ENCODE data around the gene SRP19. TPM values are rescaled to one million over a fixed set of nuclear protein-coding genes. Genes with fewer than 3 reads are reported as not detected.
"Not testable (repeated sequence)": the region's sequence is repeated elsewhere in the genome, so short reads cannot be mapped to it uniquely, and the experiment has no call there.

The SRP19 gene
- polyA plus RNA-seq, 1 donor = 58.5 TPM

GRCh38 chr5:112870966-112871365 is 9.9 kb downstream of the SRP19 start:
- no peak for DNase-seq (ENCODE audit: low read depth)

GRCh38 chr5:112876362-112876761 is 15.3 kb downstream of the SRP19 start:
- no peak for DNase-seq (ENCODE audit: low read depth)

- no peak for DNase-seq (ENCODE audit: low read depth)
Measured at GRCh38 chr5:112878101-112878500, 17.0 kb downstream of the SRP19 start.

GRCh38 chr5:112878760-112879159 is 17.7 kb downstream of the SRP19 start:
- DNase-seq (ENCODE audit: low read depth) = no peak

- DNase-seq (ENCODE audit: low read depth) = no peak
Measured at GRCh38 chr5:112880219-112880964, 19.3 kb downstream of the SRP19 start.

GRCh38 chr5:112883192-112883591 is 22.1 kb downstream of the SRP19 start:
- no peak for DNase-seq (ENCODE audit: low read depth)

GRCh38 chr5:112885001-112885400 is 23.9 kb downstream of the SRP19 start:
- DNase-seq (ENCODE audit: low read depth) = no peak

- no peak for DNase-seq (ENCODE audit: low read depth)
Measured at GRCh38 chr5:112886975-112887374, 25.9 kb downstream of the SRP19 start.

GRCh38 chr5:112892066-112892465 is 31.0 kb downstream of the SRP19 start:
- DNase-seq (ENCODE audit: low read depth) = not testable (repeated sequence)

- DNase-seq (ENCODE audit: low read depth) = no peak
Measured at GRCh38 chr5:112892776-112893175, 31.7 kb downstream of the SRP19 start.

- DNase-seq (ENCODE audit: low read depth) = no peak
Measured at GRCh38 chr5:112895682-112896081, 34.6 kb downstream of the SRP19 start.

GRCh38 chr5:112902561-112902960 is 41.5 kb downstream of the SRP19 start:
- DNase-seq (ENCODE audit: low read depth) = no peak

- DNase-seq (ENCODE audit: low read depth) = not testable (repeated sequence)
Measured at GRCh38 chr5:112904996-112905395, 43.9 kb downstream of the SRP19 start.

GRCh38 chr5:112906637-112907036 is 45.5 kb downstream of the SRP19 start:
- DNase-seq (ENCODE audit: low read depth) = no peak

GRCh38 chr5:112907166-112907631 is 46.1 kb downstream of the SRP19 start:
- no peak for DNase-seq (ENCODE audit: low read depth)

- no peak for DNase-seq (ENCODE audit: low read depth)
Measured at GRCh38 chr5:112908854-112909253, 47.8 kb downstream of the SRP19 start.

GRCh38 chr5:112910529-112910928 is 49.4 kb downstream of the SRP19 start:
- DNase-seq (ENCODE audit: low read depth) = no peak

GRCh38 chr5:112914584-112914983 is 53.5 kb downstream of the SRP19 start:
- DNase-seq (ENCODE audit: low read depth) = no peak

GRCh38 chr5:112915831-112916230 is 54.7 kb downstream of the SRP19 start:
- DNase-seq (ENCODE audit: low read depth) = no peak

- no peak for DNase-seq (ENCODE audit: low read depth)
Measured at GRCh38 chr5:112917453-112917995, 56.4 kb downstream of the SRP19 start.

GRCh38 chr5:112918136-112918535 is 57.0 kb downstream of the SRP19 start:
- DNase-seq (ENCODE audit: low read depth) = no peak

- no peak for DNase-seq (ENCODE audit: low read depth)
Measured at GRCh38 chr5:112918679-112919078, 57.6 kb downstream of the SRP19 start.
